Fibroblast of pulmonary artery (primary cell): ENCODE data around the gene SRSF2.
"Not testable (repeated sequence)": the region's sequence is repeated elsewhere in the genome, so short reads cannot be mapped to it uniquely, and the experiment has no call there.

Source experiments
- DNase-seq: peaks from one replicate; pipeline ENCODE4 v3.0.0-alpha.2; 2010; ENCODE audit warnings: low read depth
- H3K4me3 ChIP-seq: replicated peaks from 2 replicates; pipeline ENCODE4 v1.5.1; 2011; ENCODE audit warnings: low read depth, mild to moderate bottlenecking, control low read depth, low read length, moderate library complexity
- TF ChIP-seq, protein P1 (sequence below): IDR thresholded peaks from 2 replicates; pipeline ENCODE4 v1.5.1; 2011; ENCODE audit warnings: mild to moderate bottlenecking, control low read depth, low read length, inconsistent platforms; ENCODE audit errors: missing control alignments

SRSF2 gene

GRCh38 chr17:76748657-76749056 lies 11.5 kb upstream of the SRSF2 start:
- TF ChIP-seq, protein P1, sequence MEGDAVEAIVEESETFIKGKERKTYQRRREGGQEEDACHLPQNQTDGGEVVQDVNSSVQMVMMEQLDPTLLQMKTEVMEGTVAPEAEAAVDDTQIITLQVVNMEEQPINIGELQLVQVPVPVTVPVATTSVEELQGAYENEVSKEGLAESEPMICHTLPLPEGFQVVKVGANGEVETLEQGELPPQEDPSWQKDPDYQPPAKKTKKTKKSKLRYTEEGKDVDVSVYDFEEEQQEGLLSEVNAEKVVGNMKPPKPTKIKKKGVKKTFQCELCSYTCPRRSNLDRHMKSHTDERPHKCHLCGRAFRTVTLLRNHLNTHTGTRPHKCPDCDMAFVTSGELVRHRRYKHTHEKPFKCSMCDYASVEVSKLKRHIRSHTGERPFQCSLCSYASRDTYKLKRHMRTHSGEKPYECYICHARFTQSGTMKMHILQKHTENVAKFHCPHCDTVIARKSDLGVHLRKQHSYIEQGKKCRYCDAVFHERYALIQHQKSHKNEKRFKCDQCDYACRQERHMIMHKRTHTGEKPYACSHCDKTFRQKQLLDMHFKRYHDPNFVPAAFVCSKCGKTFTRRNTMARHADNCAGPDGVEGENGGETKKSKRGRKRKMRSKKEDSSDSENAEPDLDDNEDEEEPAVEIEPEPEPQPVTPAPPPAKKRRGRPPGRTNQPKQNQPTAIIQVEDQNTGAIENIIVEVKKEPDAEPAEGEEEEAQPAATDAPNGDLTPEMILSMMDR: no peak
- DNase-seq: no peak
- H3K4me3 ChIP-seq: no peak overlapping the region

DNA sequence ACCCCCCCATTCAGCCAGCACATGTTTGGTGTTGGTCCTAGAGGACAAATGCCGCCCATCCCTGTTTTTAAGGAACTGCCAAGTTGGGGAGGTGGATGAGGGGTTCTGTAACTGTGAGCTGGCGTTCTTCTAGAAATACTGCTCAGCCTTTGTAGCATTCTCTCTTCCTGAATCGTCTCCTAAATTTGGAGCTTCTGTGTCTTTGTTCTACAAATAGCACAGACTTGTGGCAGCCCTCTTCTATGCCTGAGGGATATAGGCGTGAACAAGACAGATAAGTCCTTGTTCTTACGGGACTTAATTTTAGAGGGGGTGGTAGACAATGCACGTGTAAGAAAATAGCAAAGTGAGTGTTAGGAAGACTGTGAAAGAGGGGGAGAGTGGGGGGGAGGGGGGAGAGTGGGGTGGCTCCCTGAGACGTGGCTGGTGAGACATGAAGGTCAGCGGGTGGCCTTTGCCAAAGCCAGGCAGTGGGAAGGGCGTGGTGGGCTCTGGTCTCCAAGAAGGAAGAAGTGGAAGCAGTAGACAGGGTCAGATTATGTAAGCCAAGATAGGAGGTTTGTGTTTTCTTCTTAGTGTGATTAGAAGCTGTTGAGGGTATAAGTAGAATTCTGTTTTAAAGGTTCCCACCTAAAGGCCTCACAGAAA lies 10.7 kb upstream of the SRSF2 start:
- TF ChIP-seq, protein P1: no peak
- H3K4me3 ChIP-seq: no peak overlapping the region
- no peak for DNase-seq

GRCh38 chr17:76745785-76746184 lies 8.7 kb upstream of the SRSF2 start:
- H3K4me3 ChIP-seq, DNase-seq: not testable (repeated sequence)

- DNase-seq: no peak
- TF ChIP-seq, protein P1: no peak
- H3K4me3 ChIP-seq: no peak overlapping the region
Observed at GRCh38 chr17:76744747-76745146, 7.6 kb upstream of the SRSF2 start.

DNA sequence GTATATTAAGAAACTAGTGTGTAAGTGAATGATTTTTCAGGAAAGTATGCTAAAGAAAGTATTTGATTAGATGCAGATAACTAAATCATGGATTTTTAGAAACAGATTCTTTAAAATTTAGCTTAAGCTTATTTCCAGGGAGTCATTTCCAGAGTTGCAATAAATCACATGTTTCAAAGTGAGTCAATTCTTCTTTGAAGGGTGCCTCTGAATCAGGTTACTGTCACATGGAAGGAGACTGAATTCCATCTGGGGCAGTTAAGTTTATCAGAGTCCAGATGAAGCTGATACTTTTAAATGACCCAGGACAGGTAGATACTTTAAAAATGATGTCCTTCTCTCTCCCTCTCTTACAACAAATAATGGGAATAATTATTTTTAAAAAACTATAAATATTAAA lies 5.8 kb upstream of the SRSF2 start:
- no peak for DNase-seq
- TF ChIP-seq, protein P1: no peak
- H3K4me3 ChIP-seq: no peak overlapping the region

DNA sequence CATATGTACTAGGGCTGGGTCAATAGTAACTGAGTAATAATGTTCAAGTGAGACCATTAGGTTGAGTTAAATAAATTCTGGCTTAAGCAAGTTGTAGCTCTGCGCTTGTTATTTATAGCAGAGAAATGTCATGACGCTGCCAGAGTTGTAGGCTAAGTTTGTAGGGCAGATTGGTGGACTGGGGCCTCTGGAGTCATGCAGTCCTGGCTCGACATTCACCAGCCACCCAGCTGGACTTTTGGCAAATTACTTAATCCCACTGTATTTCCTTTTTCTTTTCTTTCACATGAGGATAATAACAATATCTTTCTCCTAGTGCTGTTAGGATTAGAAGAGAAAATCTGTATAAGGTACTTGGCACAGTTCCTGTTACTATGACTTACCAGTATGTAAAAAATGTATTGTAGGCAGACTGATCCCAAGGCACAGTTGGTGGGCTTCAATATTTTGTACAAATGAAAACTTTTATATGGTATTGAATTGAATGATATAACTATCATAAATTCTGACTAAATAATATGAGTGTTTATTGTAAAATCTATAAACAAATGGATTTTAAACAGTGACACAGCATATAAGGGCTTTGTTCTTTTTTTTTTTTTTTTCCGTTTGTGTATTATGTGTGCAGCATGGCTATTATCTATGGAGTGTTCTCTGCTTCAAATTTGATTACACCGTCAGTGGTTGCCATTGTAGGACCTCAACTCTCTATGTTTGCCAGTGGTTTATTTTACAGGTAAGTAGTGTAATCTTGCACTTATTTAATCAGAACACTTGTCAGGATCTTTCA lies 3.4 kb upstream of the SRSF2 start:
- DNase-seq: peak; percentile 60
- TF ChIP-seq, protein P1: no peak
- H3K4me3 ChIP-seq: no peak overlapping the region

- DNase-seq, H3K4me3 ChIP-seq: not testable (repeated sequence)
Observed at GRCh38 chr17:76739568-76740115, 2.5 kb upstream of the SRSF2 start.

DNA sequence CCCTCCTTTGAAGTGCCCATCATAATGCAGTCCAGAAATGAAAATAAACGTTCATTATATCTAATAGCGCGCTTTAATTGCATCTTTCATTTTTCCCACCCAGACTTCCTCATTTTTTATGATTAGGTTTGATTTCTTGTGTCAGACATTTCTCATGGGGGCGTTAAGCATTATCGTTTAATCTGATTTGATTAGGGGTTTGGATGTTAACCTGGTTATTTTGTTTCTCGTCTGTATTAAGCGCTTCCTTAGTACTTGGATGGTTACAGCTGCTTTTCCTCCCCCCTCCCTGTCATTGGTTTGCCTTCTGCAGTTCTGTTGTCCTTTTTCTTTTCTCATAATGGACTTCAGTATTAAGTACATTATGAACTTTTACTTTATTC lies 1.3 kb upstream of the SRSF2 start:
- H3K4me3 ChIP-seq: peak overlapping the region; percentile 95
- DNase-seq: no peak
- TF ChIP-seq, protein P1: no peak
